Measurements from ENCODE around the gene STON2. TPM values are rescaled to one million over a fixed set of nuclear protein-coding genes. Genes with fewer than 3 reads are reported as not detected.

Gene STON2
- total and polyA plus RNA-seq, 2 of the 8 experiments (the other 6 are each of a cell fraction or from before 2014, with no cell fraction given) = 8.9 to 50.0 TPM

GRCh38 chr14:81348061-81348460 is 52.1 kb downstream of the STON2 start (continued):
- TF ChIP-seq USF2 (IDR thresholded peaks at IDR 0.05; ENCODE audit: low read length) (no peak), CEBPB (IDR thresholded peaks at IDR 0.05; ENCODE audit: low read depth, low read length) (no peak), TAF1 (IDR thresholded peaks at IDR 0.05; ENCODE audit: low read depth, low read length) (no peak), SIRT6 (IDR thresholded peaks at IDR 0.05; ENCODE audit: low read length) (no peak), BRCA1 (IDR thresholded peaks at IDR 0.05; ENCODE audit: low read depth, low read length) (no peak)

Data from H1 (cell line).